HG03060 (cell line): Measurements from ENCODE around the gene DUSP7.

Source experiments
- ATAC-seq: cut with Tn5 transposase; IDR thresholded peaks from one replicate; pipeline ENCODE4 v1.9.1; 2021; ENCODE audit warnings: low read depth, moderate number of reproducible peaks; ENCODE audit not compliant: unreplicated experiment

The DUSP7 gene

GRCh38 chr3:52056521-52056967, at the start of gene DUSP7:
Gene DUSP7, minus strand, starts transcription at chr3:52056571. Its CDS starts 205 bp downstream, at chr3:52056366.
- ATAC-seq, result no peak

GRCh38 chr3:52104684-52105640, 48.6 kb upstream of the DUSP7 start:
- no peak for ATAC-seq

- no peak for ATAC-seq
Observed at GRCh38 chr3:52102934-52103333, 46.6 kb upstream of the DUSP7 start.

GRCh38 chr3:52099001-52099401, 42.6 kb upstream of the DUSP7 start:
- no peak for ATAC-seq

- no peak for ATAC-seq
Observed at GRCh38 chr3:52097851-52098507, 41.6 kb upstream of the DUSP7 start.

GRCh38 chr3:52095990-52096775, 39.8 kb upstream of the DUSP7 start:
- no peak for ATAC-seq

- no peak for ATAC-seq
Observed at GRCh38 chr3:52094571-52095485, 38.5 kb upstream of the DUSP7 start.

GRCh38 chr3:52093756-52094545, 37.6 kb upstream of the DUSP7 start:
- no peak for ATAC-seq

- ATAC-seq, result no peak
Observed at GRCh38 chr3:52092891-52093290, 36.5 kb upstream of the DUSP7 start.

GRCh38 chr3:52092271-52092660, 35.9 kb upstream of the DUSP7 start:
- ATAC-seq, result no peak

GRCh38 chr3:52091586-52092270, 35.4 kb upstream of the DUSP7 start:
- ATAC-seq, result no peak

- ATAC-seq, result no peak
Observed at GRCh38 chr3:52090933-52091468, 34.6 kb upstream of the DUSP7 start.

- ATAC-seq, result no peak
Observed at GRCh38 chr3:52090131-52090932, 34.0 kb upstream of the DUSP7 start.

- no peak for ATAC-seq
Observed at GRCh38 chr3:52089691-52090090, 33.3 kb upstream of the DUSP7 start.

GRCh38 chr3:52088445-52089367, 32.3 kb upstream of the DUSP7 start:
- ATAC-seq, result no peak

- no peak for ATAC-seq
Observed at GRCh38 chr3:52087731-52088130, 31.4 kb upstream of the DUSP7 start.
